ENCODE data around the gene EMILIN1. TPM values are rescaled to one million over a fixed set of nuclear protein-coding genes. Genes with fewer than 3 reads are reported as not detected.

EMILIN1 gene
- total RNA-seq, 1 donor from 2014 or later = 1.1 TPM

GRCh38 chr2:27093430-27094352, 15.3 kb downstream of the EMILIN1 start:
- H3K36me3 Mint-ChIP-seq (ENCODE audit: insufficient read depth) = no peaks in the 10 kb centered on the region
- peaks cover 1% of the 10 kb centered on the region for H3K27me3 Mint-ChIP-seq
- H3K27ac Mint-ChIP-seq = peak overlapping the region; percentile 48
- peaks cover 6% of the 10 kb centered on the region for H3K4me1 Mint-ChIP-seq (ENCODE audit: low read depth)
- DNase-seq (ENCODE audit: low spot score, unreplicated experiment) = no peak
- H3K9me3 Mint-ChIP-seq (ENCODE audit: low read depth) = no peaks in the 10 kb centered on the region
- no peak overlapping the region for H3K4me3 Mint-ChIP-seq (ENCODE audit: low read depth)
- TF ChIP-seq, protein P1, sequence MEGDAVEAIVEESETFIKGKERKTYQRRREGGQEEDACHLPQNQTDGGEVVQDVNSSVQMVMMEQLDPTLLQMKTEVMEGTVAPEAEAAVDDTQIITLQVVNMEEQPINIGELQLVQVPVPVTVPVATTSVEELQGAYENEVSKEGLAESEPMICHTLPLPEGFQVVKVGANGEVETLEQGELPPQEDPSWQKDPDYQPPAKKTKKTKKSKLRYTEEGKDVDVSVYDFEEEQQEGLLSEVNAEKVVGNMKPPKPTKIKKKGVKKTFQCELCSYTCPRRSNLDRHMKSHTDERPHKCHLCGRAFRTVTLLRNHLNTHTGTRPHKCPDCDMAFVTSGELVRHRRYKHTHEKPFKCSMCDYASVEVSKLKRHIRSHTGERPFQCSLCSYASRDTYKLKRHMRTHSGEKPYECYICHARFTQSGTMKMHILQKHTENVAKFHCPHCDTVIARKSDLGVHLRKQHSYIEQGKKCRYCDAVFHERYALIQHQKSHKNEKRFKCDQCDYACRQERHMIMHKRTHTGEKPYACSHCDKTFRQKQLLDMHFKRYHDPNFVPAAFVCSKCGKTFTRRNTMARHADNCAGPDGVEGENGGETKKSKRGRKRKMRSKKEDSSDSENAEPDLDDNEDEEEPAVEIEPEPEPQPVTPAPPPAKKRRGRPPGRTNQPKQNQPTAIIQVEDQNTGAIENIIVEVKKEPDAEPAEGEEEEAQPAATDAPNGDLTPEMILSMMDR (IDR thresholded peaks at IDR 0.05; ENCODE audit: unreplicated experiment) = no peak

GRCh38 chr2:27094353-27094984, 16.1 kb downstream of the EMILIN1 start:
- TF ChIP-seq, protein P1 (IDR thresholded peaks at IDR 0.05; ENCODE audit: unreplicated experiment) = no peak
- no peak for DNase-seq (ENCODE audit: low spot score, unreplicated experiment)
- H3K36me3 Mint-ChIP-seq (ENCODE audit: insufficient read depth) = no peaks in the 10 kb centered on the region
- no peaks in the 10 kb centered on the region for H3K27me3 Mint-ChIP-seq
- H3K4me3 Mint-ChIP-seq (ENCODE audit: low read depth) = no peak overlapping the region
- H3K27ac Mint-ChIP-seq = peak overlapping the region; percentile 51
- no peaks in the 10 kb centered on the region for H3K9me3 Mint-ChIP-seq (ENCODE audit: low read depth)
- H3K4me1 Mint-ChIP-seq (ENCODE audit: low read depth) = peaks cover 6% of the 10 kb centered on the region

DNA sequence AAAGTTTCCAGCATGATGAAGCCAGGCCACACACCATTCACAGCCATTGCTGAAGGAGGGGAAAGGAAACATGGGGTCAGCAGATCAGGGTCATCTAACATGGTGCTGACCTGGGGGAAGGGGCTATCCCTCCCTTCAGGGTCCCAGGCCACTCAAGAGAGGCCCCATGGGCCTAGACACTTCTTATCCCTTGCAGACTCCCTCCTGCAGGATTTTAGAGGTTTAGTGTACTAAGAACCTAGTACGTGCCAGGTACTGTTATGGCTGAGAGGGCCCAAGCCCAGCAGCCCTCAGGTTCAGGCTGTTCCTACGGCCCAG, 17.0 kb downstream of the EMILIN1 start:
- Mint-ChIP-seq H3K9me3 (ENCODE audit: low read depth) (no peaks in the 10 kb centered on the region), H3K4me3 (ENCODE audit: low read depth) (peak overlapping the region; percentile 70), H3K27ac (no peak overlapping the region), H3K36me3 (ENCODE audit: insufficient read depth) (no peaks in the 10 kb centered on the region), H3K4me1 (ENCODE audit: low read depth) (peaks cover 6% of the 10 kb centered on the region), H3K27me3 (no peaks in the 10 kb centered on the region)
- TF ChIP-seq, protein P1 (IDR thresholded peaks at IDR 0.05; ENCODE audit: unreplicated experiment) = no peak
- DNase-seq (ENCODE audit: low spot score, unreplicated experiment) = no peak

DNA sequence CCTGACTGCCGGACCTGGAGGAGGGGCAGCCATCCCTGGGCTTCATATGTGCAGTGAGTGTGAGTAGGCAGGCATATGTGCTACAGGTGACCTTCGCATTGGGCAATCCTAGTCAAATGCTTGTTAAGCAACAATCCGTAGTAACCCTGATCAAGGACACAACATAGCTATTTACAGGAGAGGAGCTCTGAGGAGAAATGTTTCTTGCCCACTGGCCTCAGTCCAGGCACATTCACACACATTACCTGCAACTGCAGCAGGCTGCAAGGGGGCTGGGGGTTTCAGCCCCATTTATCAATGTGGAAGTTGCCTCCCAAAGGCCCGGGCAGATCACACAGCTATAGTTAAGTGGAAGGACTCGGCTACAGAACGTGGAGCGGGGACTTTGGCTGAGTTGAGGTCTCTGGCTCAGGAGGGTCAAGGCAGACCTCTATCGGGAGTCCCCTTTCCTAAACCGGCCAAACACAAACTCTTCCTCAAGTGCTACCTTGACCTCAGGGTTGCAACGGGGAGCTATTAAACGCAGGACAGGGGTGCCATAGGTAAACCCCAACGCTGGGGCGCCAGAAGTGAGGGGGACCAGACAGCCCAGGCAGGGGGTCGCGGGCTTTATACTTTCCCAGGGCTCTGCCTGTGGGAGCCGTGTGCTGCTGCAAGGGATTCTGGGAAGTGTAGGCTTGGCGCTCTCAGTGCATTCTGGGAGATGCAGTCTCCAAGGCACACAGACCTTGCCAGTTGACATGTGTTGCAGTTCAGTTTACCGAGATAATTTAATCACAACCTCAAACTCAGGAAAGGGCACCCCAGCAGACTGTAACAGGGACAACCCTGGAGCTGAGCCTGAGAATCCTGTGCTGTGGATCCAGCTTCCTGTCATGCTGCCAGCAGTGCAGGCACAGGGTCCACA, 17.6 kb downstream of the EMILIN1 start:
- Mint-ChIP-seq H3K36me3 (ENCODE audit: insufficient read depth) (no peaks in the 10 kb centered on the region), H3K4me3 (ENCODE audit: low read depth) (peak overlapping the region; percentile 70), H3K27ac (peak overlapping the region; percentile 74), H3K4me1 (ENCODE audit: low read depth) (peaks cover 6% of the 10 kb centered on the region), H3K27me3 (no peaks in the 10 kb centered on the region), H3K9me3 (ENCODE audit: low read depth) (no peaks in the 10 kb centered on the region)
- no peak for DNase-seq (ENCODE audit: low spot score, unreplicated experiment)
- TF ChIP-seq, protein P1 (IDR thresholded peaks at IDR 0.05; ENCODE audit: unreplicated experiment) = no peak
